GM21526 (cell line): ENCODE data around the gene RAB30.

Source experiments
- ATAC-seq: cut with Tn5 transposase; IDR thresholded peaks from one replicate; pipeline ENCODE4 v1.9.1; 2021; ENCODE audit warnings: moderate library complexity; ENCODE audit not compliant: unreplicated experiment, low FRiP score

Gene RAB30

GRCh38 chr11:83041126-83041525, 30.6 kb downstream of the RAB30 start:
- no peak for ATAC-seq

GRCh38 chr11:83039566-83039965, 32.1 kb downstream of the RAB30 start:
- ATAC-seq, result no peak

- ATAC-seq, result no peak
These were observed 33.8 kb downstream of the RAB30 start for GRCh38 chr11:83037877-83038276.

- ATAC-seq, result no peak
These were observed 35.0 kb downstream of the RAB30 start for GRCh38 chr11:83036701-83037100.

GRCh38 chr11:83035070-83035854, 36.4 kb downstream of the RAB30 start:
- ATAC-seq, result no peak

- ATAC-seq, result no peak
These were observed 37.1 kb downstream of the RAB30 start for GRCh38 chr11:83034673-83035014.

- ATAC-seq, result no peak
These were observed 37.6 kb downstream of the RAB30 start for GRCh38 chr11:83033972-83034672.

- ATAC-seq, result no peak
These were observed 38.3 kb downstream of the RAB30 start for GRCh38 chr11:83033371-83033770.

GRCh38 chr11:83031127-83031526, 40.6 kb downstream of the RAB30 start:
- ATAC-seq, result no peak

- ATAC-seq, result no peak
These were observed 43.9 kb downstream of the RAB30 start for GRCh38 chr11:83027794-83028193.

GRCh38 chr11:83027289-83027688, 44.4 kb downstream of the RAB30 start:
- no peak for ATAC-seq

GRCh38 chr11:83026229-83026628, 45.5 kb downstream of the RAB30 start:
- no peak for ATAC-seq

GRCh38 chr11:83025267-83025704, 46.4 kb downstream of the RAB30 start:
- ATAC-seq, result no peak

- ATAC-seq, result no peak
These were observed 47.3 kb downstream of the RAB30 start for GRCh38 chr11:83024270-83024854.

- no peak for ATAC-seq
These were observed 48.3 kb downstream of the RAB30 start for GRCh38 chr11:83023410-83023809.

- no peak for ATAC-seq
These were observed 49.9 kb downstream of the RAB30 start for GRCh38 chr11:83021780-83022125.

- ATAC-seq, result no peak
These were observed 50.5 kb downstream of the RAB30 start for GRCh38 chr11:83020942-83021779.

- ATAC-seq, result no peak
These were observed 51.7 kb downstream of the RAB30 start for GRCh38 chr11:83019888-83020579.

GRCh38 chr11:83014951-83015350, 56.7 kb downstream of the RAB30 start:
- no peak for ATAC-seq
